CD4-positive, alpha-beta T cell treated with Interleukin-10 for 1 hour (primary cell): ENCODE measurements around the gene TEPSIN.

Experiments
- DNase-seq: peaks from one replicate; pipeline ENCODE4 v3.0.0-alpha.2; 2020

Gene TEPSIN

GRCh38 chr17:81218459-81218858 is 20.4 kb downstream of the TEPSIN start:
- DNase-seq: no peak

GRCh38 chr17:81217491-81217890 is 21.4 kb downstream of the TEPSIN start:
- DNase-seq: no peak

GRCh38 chr17:81213978-81214377 is 24.9 kb downstream of the TEPSIN start:
- no peak for DNase-seq

GRCh38 chr17:81212365-81212764 is 26.5 kb downstream of the TEPSIN start:
- no peak for DNase-seq

- DNase-seq: no peak
These were observed 28.0 kb downstream of the TEPSIN start for GRCh38 chr17:81210868-81211267.

GRCh38 chr17:81210466-81210865 is 28.4 kb downstream of the TEPSIN start:
- DNase-seq: no peak

GRCh38 chr17:81209141-81209540 is 29.7 kb downstream of the TEPSIN start:
- no peak for DNase-seq

GRCh38 chr17:81208651-81209050 is 30.2 kb downstream of the TEPSIN start:
- no peak for DNase-seq

GRCh38 chr17:81207610-81208581 is 31.0 kb downstream of the TEPSIN start:
- no peak for DNase-seq

- DNase-seq: no peak
These were observed 32.2 kb downstream of the TEPSIN start for GRCh38 chr17:81206657-81207056.

- no peak for DNase-seq
These were observed 32.7 kb downstream of the TEPSIN start for GRCh38 chr17:81206166-81206565.

- no peak for DNase-seq
These were observed 34.3 kb downstream of the TEPSIN start for GRCh38 chr17:81204578-81204977.

GRCh38 chr17:81203136-81203535 is 35.7 kb downstream of the TEPSIN start:
- no peak for DNase-seq

- DNase-seq: no peak
These were observed 36.5 kb downstream of the TEPSIN start for GRCh38 chr17:81202318-81202717.

- peak; percentile 19 for DNase-seq
These were observed 37.9 kb downstream of the TEPSIN start for GRCh38 chr17:81200695-81201580.

- no peak for DNase-seq
These were observed 38.7 kb downstream of the TEPSIN start for GRCh38 chr17:81200201-81200600.

GRCh38 chr17:81199482-81199830 is 39.4 kb downstream of the TEPSIN start:
- no peak for DNase-seq

GRCh38 chr17:81198826-81199481 is 39.9 kb downstream of the TEPSIN start:
- no peak for DNase-seq

GRCh38 chr17:81197831-81198490 is 40.9 kb downstream of the TEPSIN start:
- no peak for DNase-seq

- DNase-seq: no peak
These were observed 41.5 kb downstream of the TEPSIN start for GRCh38 chr17:81197409-81197795.

GRCh38 chr17:81196505-81197408 is 42.1 kb downstream of the TEPSIN start:
- no peak for DNase-seq
